ENCODE measurements around the gene DLGAP4.

The DLGAP4 gene

DNA sequence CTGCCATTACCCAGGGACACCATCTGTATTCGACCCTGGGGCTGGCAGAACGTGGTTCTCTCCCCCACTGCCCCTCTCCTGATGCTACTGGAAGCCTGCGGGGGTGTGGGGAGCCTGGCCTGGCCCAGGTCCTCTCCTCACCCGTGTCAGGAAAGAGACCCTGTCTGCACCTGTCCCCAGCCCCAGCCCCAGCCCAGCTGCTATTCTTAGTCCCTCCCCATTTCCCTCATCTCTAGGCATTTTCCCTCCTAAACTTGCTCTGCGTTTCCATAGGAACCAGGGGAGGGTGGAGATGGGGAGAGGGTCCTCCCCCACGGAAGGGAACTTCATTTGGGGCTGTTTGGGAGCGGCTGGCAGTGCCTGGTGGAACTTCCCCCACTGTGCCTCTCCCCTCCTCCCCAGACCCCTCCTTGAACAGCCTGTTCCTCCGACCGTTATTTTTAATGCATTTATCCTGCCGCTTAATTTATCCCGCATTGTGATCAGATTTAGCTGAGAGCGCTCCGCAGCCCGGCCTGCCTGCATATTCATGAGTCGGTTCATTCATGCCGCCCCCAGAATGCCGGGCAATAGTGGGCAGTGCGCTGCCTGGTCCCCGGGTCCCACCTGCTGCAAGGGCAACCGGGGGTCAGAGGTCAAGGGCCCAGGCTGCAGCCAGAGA is 31.8 kb upstream of the DLGAP4 start:
- no peak for DNase-seq (ENCODE audit: low read depth in 3 of 3)

DNA sequence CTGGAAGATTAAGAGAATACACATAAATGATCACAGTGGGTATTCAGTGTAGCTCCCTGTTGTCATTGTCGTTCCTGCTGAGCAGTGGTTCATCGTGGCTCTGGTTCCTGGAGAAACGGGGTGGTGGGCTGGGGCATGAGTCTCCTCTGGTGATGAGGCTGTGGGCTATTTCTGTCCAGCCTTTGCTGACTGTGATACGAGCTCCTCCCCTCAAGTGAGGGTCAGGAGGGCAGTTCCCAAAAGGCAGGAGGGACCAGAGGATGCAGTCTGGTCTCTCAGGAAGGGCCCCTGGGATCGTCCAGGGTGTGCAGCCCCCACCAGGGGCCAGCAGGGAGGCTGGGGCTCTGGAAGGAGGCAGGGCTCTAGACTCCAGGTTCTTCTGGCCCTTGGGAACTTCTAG is 31.1 kb upstream of the DLGAP4 start:
- no peak for DNase-seq (ENCODE audit: low read depth in 3 of 3)

DNA sequence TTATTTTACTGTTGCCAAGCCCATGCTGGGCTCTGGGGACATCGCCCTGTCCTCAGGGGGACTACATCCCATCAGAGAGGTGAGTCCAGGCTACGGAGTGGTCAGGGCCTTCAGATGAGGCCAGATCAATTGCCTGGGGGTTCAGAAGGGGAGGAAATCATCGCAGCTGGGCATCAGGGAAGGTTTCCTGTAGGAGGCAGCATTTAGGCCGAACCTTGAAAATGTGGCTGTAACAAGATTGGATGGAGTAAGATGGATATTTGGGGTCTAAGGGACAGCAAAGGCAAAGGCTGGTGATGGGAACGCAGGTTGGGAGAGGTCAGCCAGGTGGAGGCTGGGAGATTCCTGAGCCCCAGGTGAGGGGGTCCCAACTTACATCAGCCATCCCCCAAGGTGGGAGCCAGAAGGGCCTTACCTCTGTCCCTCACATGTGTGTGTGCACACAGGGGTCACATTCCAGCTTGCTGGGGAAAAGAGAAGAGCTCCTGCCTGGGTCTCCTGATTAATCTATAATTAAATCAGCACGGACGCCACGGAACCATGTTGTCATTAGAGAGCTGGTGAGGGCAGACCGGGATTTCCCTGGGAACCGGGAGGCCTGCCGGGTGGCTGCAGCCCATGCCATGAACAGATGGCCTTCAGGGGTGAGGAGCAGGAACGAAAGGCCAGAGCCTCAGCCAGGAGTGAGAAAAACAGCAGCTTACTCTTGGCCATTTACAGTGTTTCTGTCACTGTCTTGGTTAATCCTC is 30.5 kb upstream of the DLGAP4 start:
- no peak for DNase-seq (ENCODE audit: low read depth in 3 of 3)

DNA sequence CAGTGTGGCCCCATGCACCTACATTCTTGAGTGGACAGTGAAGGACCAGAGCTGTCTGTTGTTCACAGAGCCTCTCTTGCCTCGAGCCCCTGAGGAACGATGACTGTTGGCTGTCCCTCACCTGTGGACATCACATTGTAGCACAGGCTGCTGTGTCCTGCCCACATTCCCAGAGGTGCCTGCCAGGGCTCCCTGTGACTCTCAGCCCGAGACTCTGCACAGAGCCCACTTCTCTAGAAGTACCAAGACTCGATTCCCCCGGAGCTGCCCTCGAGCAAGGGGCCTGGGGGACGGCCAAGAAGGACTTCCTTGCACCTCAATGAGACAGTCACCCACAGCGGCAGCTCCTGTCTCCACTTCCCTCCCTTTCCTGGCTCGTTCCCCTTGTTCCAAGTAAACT is 28.6 kb upstream of the DLGAP4 start:
- DNase-seq (ENCODE audit: low read depth in 3 of 3), result no peak

DNA sequence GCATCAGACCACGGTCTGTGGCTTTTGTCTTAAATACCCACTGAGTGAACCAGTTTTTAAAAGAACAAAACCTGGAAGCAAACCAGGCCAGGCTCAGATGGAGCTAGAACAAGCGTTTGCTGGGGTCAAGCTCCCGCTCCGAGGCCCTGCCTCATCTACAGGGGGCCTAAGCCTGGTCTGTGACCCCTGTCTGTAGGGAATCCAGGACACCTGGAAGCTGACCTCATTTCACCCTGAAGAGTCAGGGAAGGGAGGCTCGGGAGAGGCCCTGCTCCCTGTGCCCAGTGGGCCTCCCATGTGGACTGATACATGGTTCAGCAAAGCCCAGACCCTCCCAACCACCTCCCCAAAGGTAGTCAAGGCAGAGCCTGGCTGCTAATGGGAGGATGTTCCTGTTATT is 26.8 kb upstream of the DLGAP4 start:
- no peak for DNase-seq (ENCODE audit: low read depth in 3 of 3)

DNA sequence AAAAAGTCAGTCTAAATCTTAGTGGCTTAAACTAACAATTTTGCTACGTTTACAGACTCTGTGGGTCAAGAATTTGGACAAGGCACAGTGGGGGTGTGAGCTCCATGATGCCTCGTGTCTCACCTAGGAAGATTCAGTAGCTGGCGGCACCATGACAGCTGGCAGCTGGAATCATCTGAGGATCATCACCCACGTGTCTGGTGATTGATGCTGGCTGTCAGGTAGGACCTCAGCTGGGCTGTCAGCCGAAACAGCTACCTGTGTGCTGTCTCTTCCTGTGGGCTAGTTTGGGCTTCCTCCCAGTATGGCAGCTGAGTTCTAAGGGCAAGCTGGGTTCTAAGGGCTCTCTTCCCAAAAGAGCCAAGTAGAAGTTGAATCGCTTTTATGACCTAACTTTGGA is 26.4 kb upstream of the DLGAP4 start:
- DNase-seq (ENCODE audit: low read depth in 3 of 3), result no peak

DNA sequence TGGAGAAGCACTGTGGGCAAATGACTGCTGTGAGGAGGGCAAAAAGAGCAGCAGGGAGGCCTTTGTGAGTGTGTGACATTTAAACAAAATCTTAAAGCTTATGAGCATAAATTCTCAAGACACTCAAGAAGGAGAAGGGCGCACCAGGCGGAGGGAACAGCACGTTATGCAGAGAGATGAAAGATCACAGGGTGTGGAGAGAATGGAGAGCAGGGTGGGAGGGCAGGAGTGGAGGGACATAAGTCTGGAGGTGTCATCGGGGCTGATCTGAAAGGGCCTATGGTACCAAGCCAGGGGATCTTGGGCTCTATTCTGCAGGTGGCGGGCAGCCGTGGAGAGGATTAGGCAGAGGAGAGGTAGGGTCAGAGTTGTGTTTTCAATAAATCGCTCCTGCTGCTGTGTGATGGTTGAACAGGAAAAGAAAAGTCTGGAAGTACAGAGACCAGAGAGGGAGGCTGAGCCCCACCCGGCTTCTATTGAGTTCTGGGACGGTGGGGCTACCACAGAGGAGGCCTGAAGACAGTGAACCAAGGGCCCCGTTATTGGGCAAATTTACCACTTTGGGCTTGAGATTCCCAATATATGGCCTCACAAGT is 24.3 kb upstream of the DLGAP4 start:
- no peak for DNase-seq (ENCODE audit: low read depth in 3 of 3)

DNA sequence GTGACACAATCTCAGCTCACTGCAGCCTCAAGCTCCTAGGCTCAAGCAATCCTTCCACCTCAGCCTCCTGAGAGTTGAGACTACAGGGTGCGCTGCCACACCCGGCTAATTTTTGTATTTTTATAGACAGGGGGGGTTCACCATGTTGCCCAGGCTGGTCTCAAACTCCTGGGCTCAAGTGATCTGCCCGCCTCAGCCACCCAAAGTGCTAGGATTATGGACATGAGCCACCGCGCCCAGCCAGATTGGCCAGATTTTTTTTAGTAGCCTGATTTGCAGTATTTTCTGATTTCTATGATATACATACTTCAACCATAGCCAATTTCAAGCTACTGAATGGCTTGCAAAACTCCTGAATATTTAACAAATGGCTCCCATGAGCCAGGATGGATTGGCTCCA is 21.4 kb upstream of the DLGAP4 start:
- DNase-seq (ENCODE audit: low read depth in 3 of 3), result no peak

DNA sequence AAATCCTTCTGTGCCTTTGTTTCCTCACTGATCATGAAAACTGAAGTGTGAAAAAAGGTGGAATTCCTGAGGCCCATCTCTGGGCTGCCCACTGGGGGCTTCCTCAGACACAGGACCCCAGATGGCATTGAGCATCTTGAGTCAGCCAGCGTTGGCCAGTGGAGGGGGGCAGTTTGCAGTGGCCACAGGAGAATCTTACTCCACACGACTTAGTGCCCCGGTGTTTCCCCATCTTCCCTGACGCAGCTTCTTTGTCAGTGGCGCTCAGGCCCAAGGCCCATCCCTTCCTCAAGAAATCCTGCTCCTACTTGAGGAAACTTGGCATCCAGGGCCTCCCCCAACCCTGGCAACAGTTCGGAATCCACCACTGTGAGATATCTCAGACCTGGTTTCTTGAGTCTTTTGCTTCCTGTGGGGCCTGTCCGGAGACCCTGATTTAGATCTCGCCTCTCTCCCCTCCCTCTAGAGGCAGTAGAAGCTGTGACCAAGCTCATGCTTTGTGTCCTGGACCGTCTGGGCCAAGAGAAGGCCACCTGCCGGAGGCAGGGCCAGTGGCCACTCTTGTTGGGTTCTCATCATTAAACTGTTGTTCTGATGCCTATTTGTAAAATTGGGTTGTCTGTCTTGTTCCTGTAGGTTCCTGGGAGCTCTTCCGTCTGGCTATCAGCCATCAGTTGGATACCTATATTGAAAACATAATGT is 20.2 kb upstream of the DLGAP4 start:
- DNase-seq (ENCODE audit: low read depth in 3 of 3), result no peak

DNA sequence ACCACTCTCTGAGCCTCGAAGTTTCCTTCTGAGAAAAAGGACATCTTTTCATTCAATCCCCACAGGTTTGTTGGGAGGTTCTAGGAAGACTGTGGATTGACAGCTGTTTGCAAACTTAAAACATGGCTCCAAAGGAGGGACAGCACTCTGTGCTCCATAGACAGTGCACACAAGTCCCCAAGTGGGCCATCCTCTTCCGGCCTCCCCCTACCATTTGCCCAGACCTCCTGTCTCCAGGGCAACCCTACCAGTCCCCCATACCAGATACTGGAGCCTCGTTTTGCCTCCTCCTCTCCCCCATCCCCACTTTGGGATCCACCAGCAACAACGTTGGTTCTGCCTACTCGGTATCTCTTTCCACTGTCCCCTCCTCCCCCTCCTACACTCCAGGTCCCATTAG is 8.5 kb upstream of the DLGAP4 start:
- no peak for DNase-seq (ENCODE audit: low read depth in 3 of 3)

DNA sequence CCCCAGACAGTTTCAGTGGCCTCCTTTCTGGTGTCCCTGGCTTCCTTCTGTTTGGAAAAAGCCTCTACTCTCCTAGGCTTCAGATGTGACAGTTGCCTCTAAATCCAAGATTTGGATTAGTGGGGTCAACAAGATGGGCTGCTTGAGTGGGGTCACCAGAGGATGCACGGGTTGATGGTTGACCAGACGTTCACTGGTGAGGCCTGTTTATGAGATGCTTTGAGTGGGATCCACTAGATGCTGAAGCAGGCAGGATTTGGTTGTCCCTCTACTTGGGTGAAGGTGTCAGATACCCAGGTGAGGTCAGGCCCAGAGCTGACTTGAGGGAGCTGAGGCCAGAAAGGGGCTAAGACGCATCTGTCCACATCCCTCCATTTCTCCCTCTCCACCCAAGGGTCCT is 8.1 kb upstream of the DLGAP4 start:
- no peak for DNase-seq (ENCODE audit: low read depth in 3 of 3)

DNA sequence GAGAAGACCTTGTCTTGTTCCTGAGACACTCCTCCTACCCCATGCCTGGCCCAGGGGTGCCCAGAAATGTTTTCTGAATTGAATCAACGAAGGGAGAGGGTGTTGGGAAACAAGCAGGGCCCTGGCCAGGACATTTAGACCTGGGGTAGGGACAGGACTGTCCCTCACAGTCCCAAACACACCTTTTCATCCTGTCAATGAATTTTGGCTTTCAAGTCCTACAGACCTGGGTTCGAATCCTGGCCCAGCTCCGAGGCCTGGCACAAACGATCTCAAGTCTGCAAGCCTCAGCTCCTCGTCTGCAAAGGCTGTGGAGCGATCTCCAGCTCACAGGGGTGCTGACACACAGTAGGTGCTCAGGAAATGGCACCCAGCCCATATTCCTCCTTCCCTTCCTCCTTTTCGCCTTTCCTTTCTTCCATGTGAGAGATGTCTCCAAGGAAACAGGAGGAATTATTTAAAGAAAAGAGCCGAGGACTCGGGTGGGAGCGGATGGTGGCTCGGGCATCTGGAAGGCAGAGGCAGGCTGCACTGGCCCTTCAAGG is 7.3 kb upstream of the DLGAP4 start:
- DNase-seq (ENCODE audit: low read depth in 3 of 3), result no peak

DNA sequence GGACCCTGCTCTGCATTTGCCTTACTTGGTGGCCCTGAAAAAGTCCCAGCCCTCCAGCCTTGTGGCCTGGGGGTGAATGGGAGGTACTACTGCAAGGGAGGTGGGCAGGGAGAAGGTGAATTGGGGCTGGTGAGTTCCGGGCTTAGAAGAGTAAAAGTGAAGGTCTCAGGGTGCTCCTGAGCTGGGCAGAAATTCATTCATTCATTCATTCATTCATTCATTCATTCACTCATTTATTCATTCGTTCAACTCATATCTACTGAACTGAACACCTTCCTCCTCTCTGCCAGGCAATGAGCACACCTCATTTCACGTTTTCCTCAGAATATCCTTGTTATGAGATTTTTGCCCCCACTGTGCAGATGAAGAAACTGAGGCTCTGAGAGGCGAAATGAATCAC is 6.7 kb upstream of the DLGAP4 start:
- no peak for DNase-seq (ENCODE audit: low read depth in 3 of 3)

DNA sequence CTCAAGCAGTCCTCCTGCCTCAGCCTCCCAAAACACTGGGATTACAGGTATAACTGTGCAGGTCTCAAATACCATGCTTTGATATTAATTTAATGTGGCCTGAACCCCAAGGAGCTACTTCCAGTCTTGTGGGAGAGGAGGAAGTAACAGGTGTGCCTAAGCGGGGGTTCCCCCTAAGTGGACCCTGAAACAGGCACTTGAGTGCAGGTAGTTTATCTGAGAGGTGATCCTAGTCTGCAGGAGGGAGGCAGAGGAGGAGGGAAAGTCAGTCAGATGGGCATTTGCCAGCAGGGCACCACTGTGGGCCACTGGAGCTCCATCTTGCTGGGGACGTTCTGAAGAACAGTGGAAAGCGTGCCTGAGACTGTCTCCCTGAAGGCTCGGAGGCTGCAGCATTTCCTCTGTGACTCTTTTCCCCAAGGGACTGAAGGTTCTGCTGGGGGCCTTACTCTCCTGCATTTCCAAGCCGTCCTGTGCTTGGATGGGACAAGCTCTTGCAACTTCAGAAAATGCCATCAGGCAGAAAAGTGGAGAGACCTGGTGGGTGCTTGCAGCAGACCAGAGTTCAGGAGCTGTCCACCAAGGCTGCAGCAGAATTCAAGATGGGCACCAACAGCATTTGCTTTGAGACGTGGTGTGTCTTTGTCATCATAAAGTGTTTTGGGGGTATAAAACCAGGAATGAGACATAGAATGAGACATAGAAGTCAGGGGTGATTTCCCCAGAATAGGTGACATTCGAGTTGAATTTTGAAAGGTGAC is 4.6 kb upstream of the DLGAP4 start:
- no peak for DNase-seq (ENCODE audit: low read depth in 3 of 3)

DNA sequence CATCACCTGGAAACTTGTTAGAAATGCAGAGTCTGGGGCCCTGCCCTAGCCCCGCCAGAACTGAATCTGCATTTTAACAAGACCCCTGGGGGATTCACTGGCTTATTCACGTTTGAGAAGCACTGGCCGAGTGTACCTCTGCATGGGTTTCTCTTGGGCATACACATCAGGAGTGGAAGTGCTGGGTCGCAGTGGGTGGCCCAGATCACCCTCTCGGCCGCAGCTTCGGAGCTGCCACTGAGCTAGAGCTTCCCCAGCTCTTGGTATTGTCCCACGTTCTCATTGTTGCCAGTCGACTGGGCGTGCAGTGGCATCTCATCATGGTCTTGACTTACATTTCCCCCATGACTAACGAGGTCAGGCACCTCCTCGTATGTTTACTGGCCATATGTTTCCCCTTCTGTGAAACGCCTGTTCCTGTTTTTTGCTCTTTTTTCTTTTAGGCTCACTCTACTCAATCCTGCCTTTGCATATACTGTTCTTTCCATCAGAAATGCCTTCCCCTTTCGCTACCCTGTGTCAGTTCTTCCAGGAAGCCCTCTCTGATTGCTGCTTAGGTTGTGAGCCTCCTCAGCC is 3.0 kb upstream of the DLGAP4 start:
- DNase-seq (ENCODE audit: low read depth in 3 of 3), result no peak

DNA sequence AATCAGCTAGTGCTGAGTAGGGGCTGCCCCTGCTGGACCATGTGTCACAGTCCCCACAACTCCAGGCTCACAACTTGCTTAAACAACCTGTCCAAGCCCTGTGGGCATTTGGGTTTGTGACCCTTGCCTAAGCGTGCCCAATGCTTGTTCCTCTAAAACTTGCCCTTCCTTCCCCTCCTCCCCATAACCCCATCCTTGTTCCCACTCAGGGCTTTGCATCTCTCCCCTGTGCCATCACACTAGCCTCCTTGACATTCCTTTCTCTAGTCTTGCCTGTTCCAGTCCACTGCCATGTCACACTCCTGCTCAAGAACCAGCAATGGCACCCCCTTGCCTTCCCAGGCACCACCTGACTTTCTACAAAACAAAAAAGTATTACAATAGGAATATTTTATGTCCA is 2.3 kb upstream of the DLGAP4 start:
- DNase-seq (ENCODE audit: low read depth in 3 of 3), result no peak

DNA sequence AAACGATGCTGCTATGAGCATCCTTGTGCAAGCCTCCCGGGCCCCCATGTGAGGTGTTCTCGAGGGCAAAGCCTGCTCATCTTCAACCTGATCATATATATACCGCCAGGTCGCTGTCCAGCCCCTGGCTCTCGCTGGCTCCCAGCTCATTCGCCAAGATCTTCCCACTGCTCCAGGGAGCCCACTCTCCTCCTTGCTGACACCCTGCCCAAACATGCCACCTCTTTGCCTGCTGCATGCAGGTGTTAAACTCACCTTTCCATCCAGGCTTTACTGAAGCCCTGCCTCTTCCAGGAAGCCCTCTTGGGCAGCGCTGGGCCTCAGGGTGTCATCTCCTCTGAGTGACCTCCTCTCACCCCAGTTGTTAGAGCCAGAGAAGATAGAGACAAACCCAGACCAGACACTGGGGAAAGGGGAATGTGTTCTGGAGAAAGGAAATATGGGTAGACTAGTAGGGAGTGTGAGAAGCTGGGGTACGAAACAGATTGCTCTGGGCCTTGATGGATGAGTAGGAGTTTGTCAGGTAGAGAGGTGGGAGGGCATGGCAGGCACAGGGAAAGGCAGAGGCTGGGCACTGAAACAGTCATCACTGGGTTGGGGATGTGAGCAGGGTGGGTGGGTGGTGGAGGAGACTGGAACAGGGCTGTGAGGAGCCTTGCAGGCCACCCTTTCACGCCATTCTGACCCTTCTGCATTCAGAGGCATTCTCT is 1.2 kb upstream of the DLGAP4 start:
- DNase-seq (ENCODE audit: low read depth in 3 of 3), result no peak

DNA sequence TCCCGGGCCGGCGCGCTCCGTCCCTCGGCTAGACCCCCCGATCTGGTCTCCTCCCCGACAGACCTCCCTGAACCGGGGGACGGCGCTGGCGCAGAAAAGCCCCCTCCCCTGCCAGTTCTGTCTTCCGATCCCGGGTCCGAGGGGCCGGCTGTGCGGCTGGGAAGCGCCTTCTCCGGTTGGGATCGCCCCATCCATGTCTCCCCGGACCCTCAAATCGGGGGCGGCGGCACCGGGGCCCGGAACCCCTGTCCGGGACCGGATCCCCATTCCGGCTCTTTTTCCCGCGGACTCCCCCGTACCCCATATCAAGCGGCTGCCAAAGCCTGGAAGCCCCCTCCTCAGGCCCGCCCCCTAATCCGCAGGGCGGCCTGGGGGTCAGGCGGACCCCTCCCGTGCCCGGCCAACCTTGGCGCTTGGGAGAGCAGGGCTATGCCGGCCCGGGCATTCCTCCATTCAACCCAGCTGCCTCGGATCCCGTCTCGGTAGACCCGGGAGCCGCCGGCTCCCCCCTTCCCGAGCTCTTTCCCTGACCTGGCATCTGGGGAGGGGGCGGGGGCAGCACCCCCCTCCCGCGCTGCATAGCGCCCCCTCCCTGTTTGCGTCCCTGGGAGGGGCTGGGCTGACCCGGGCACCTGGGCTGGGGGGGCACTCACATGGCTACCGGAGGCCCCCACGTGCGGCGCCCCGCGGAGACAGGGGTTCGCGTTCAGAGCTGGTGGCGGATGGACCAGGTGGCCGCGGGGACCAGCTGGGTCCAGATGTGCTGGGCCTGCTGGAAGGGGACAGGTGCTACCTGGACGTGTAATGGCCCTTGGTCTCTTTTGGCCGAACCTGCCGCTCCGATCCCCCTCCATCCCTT is 643 bp downstream of the DLGAP4 start:
- no peak for DNase-seq (ENCODE audit: low read depth in 3 of 3)

DNA sequence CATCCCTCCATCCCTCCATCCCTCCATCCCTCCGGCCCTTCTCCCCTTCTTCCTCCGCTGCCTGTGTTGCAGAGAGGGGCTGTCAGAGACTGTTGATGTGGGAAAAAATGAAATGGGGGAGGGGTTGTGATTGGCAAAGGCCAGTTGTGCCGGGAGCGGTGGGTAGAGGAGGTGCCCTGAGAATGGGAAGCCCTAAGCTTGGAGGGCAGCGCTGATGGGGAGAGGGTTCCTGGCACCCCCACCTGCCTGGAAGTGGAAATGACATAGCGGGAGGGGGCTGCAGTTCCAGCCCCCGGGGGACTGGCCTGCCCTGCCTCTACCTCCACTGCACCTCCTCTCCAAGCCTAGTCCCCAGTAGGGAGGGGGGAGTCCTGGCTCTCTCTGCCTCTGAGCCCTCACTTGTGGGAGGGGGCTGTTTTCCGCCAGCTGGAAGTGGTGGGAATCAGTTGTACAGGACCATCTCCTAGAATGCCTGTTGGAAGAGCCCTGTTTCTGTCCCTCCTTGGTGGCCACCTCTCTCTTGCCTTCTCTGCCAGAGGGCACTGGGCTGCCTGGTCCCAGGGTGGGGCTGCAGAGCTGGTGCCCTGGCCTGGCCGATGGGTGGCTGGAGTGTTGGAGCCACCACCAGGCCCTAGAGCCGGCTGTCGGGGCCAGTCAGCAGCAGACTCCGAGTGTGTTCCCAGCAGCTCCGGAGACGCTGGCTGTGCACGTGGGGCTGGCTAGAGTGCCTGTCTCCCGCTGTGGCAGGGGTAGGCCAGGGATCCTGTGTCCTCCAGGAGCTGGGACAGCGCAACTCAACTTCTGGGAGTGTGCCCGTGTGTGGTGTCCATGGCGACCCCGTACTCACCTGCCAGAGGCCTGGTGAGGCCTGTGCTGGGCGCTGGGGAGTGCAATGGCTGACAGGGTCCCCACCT is 1.5 kb downstream of the DLGAP4 start:
- DNase-seq (ENCODE audit: low read depth in 3 of 3), result no peak
